A549 (cell line): ENCODE results near the gene HMGXB3. TPM values are rescaled to one million over a fixed set of nuclear protein-coding genes. Genes with fewer than 3 reads are reported as not detected.

ENCODE experiments used
- ATAC-seq, 2 experiments: fragments of 200-7000 bp in 1 of 2; fragments of >200 bp in 1 of 2; cut with Nextera tagmentation in 1 of 2; cut with Tn5 transposase in 1 of 2; 3 replicates each; pipeline versions ENCODE4 v1.8.0 to v1.9.1; 2018 to 2020; ENCODE audit warnings: mild to moderate bottlenecking in 1 of 2, moderate library complexity in 1 of 2
- CTCF ChIA-PET: fragments of 300-600 bp; sonication (Branson Sonifier 250); formaldehyde crosslinking; extraction: SDS; loops from one replicate; lab custom pipeline; 2021; ENCODE audit warnings: antibody characterized with exemption, inconsistent platforms; lab: Yijun Ruan, JAX
- POLR2A ChIA-PET: fragments of 350-600 bp; formaldehyde crosslinking; extraction: SDS; loops from one replicate; lab custom pipeline; 2021; ENCODE audit warnings: antibody characterized with exemption, inconsistent platforms; lab: Yijun Ruan, JAX
- DNase-seq, 2 experiments: peaks; one replicate each; pipeline versions ENCODE4 v3.0.0 to v3.0.0-alpha.2; 2011 to 2016; ENCODE audit warnings: low read depth in 1 of 2, low spot score in 1 of 2
- FAIRE-seq: peaks from 2 replicates; lab custom pipeline; 2011; peaks lifted over from hg19 to GRCh38; lab: Jason Lieb, UNC
- H3K27ac ChIP-seq, 2 experiments: fragments of >200 bp; sonication (Bioruptor Twin); formaldehyde crosslinking; 3 replicates each; pipeline ENCODE4 v1.5.1; 2016 to 2017
- H3K4me1 ChIP-seq: fragments of >200 bp; sonication (Bioruptor Twin); formaldehyde crosslinking; 3 replicates; pipeline ENCODE4 v1.6.1; 2016
- H3K4me2 ChIP-seq: fragments of >200 bp; sonication (Bioruptor Twin); formaldehyde crosslinking; 3 replicates; pipeline ENCODE4 v1.6.1; 2016
- H3K4me3 ChIP-seq: fragments of >200 bp; sonication (Bioruptor Twin); formaldehyde crosslinking; 3 replicates; pipeline ENCODE4 v1.5.1; 2016
- H3K9me3 ChIP-seq: fragments of >200 bp; sonication (Bioruptor Twin); formaldehyde crosslinking; 3 replicates; pipeline ENCODE4 v1.6.1; 2016
- CBX8 ChIP-seq: fragments of 200-600 bp; sonication (generic); IDR thresholded peaks from 2 replicates; pipeline ENCODE4 v1.6.1; 2016
- CTCF ChIP-seq: fragments of >200 bp; sonication (Bioruptor Twin); formaldehyde crosslinking; IDR thresholded peaks from 3 replicates; pipeline ENCODE4 v1.5.1; 2016
- EP300 ChIP-seq, 2 experiments: fragments of >200 bp; sonication (Bioruptor Twin); formaldehyde crosslinking; IDR thresholded peaks; 2 replicates in 1 of 2; 3 replicates in 1 of 2; pipeline ENCODE4 v1.6.1; 2016 to 2017
- HMGXB4 ChIP-seq: fragments of 250-450 bp; sonication (Bioruptor Pico); IDR thresholded peaks from 2 replicates; pipeline ENCODE4 v1.5.0; 2021; ENCODE audit warnings: mild to moderate bottlenecking, moderate library complexity, borderline replicate concordance
- HOXB13 ChIP-seq: fragments of 250-450 bp; sonication (Bioruptor Pico); IDR thresholded peaks from 2 replicates; pipeline ENCODE4 v1.5.0; 2020; ENCODE audit warnings: low read depth, mild to moderate bottlenecking, moderate library complexity
- HOXB5 ChIP-seq: fragments of 250-450 bp; sonication (Bioruptor Pico); IDR thresholded peaks from 2 replicates; pipeline ENCODE4 v1.5.0; 2020; ENCODE audit warnings: mild to moderate bottlenecking, moderate library complexity
- JUNB ChIP-seq: fragments of >200 bp; sonication (Bioruptor Twin); formaldehyde crosslinking; IDR thresholded peaks from 2 replicates; pipeline ENCODE4 v1.6.1; 2016
- KDM1A ChIP-seq: fragments of 200-600 bp; sonication (generic); IDR thresholded peaks from 2 replicates; pipeline ENCODE4 v1.6.1; 2016; ENCODE audit warnings: low read depth, mild to moderate bottlenecking
- MAFK ChIP-seq: fragments of 450-650 bp; IDR thresholded peaks from 2 replicates; pipeline ENCODE4 v1.6.1; 2014; ENCODE audit not compliant: partially characterized antibody
- NPAS2 ChIP-seq: fragments of 250-450 bp; sonication (Bioruptor Pico); IDR thresholded peaks from 2 replicates; pipeline ENCODE4 v1.8.0; 2022; ENCODE audit warnings: mild to moderate bottlenecking, moderate library complexity, borderline replicate concordance
- POLR2AphosphoS2 ChIP-seq: conservative IDR thresholded peaks from 2 replicates; pipeline ENCODE4 v1.6.1; 2012; ENCODE audit warnings: low read length, improper control_type of control experiment, inconsistent platforms
- RAD21 ChIP-seq, 2 experiments: fragments of >200 bp in 1 of 2; sonication (Bioruptor Twin) in 1 of 2; formaldehyde crosslinking in 1 of 2; IDR thresholded peaks in 1 of 2; conservative IDR thresholded peaks in 1 of 2; 2 replicates in 1 of 2; 3 replicates in 1 of 2; pipeline ENCODE4 v1.6.1; 2012 to 2018; ENCODE audit warnings: inconsistent platforms in 1 of 2
- RFX5 ChIP-seq: fragments of 450-650 bp; IDR thresholded peaks from 2 replicates; pipeline ENCODE4 v1.7.1; 2014; ENCODE audit warnings: antibody characterized with exemption, mild to moderate bottlenecking, moderate library complexity
- SMC3 ChIP-seq: fragments of >200 bp; sonication (Bioruptor Twin); formaldehyde crosslinking; IDR thresholded peaks from 3 replicates; pipeline ENCODE4 v1.6.1; 2018; ENCODE audit warnings: inconsistent platforms
- TP53 ChIP-seq: fragments of 250-450 bp; sonication (Bioruptor Pico); IDR thresholded peaks from 2 replicates; pipeline ENCODE4 v1.5.0; 2021; ENCODE audit warnings: mild to moderate bottlenecking, moderate library complexity
- ZFP36 ChIP-seq: fragments of 450-650 bp; IDR thresholded peaks from 2 replicates; pipeline ENCODE4 v1.6.1; 2014; ENCODE audit warnings: borderline replicate concordance; ENCODE audit not compliant: partially characterized antibody
- ZNF302 ChIP-seq: fragments of 250-450 bp; sonication (Bioruptor Pico); IDR thresholded peaks from 2 replicates; pipeline ENCODE4 v1.9.0; 2021; ENCODE audit warnings: inconsistent platforms, mild to moderate bottlenecking, moderate library complexity
- WGBS: methylation state at CpG from one replicate; pipeline ENCODE4 v1.1.6; 2017; ENCODE audit errors: missing lambda C conversion rate; 5-methylcytosine and 5-hydroxymethylcytosine counted together
- polyA plus RNA-seq, 4 experiments: library from polyadenylated mRNA; depleted of rRNA in 3 of 4; stranded (reverse); fragments of >200 nt; fragmentation: RNase III in 1 of 4; extraction: RNeasy Plus Mini Kit Qiagen cat#74134 plus additional on column Dnase treatment in 1 of 4; gene quantifications; 2 replicates in 3 of 4; 3 replicates in 1 of 4; pipeline ENCODE4 v1.2.3, GENCODE V29; 2011 to 2017

The HMGXB3 gene
- polyA plus RNA-seq, 2 of the 4 experiments (the other 2 are of a cell fraction), result 20.5 to 34.1 TPM

GRCh38 chr5:149990518-149991376 is 9.8 kb upstream of the HMGXB3 start:
- Histone ChIP-seq H3K4me2 (no peak overlapping the region), H3K27ac (no peak overlapping the region), H3K4me3 (no peak overlapping the region)
- ChIA-PET CTCF (interaction anchor here (0.6 to 8.8 kb wide), 70 partner anchors 8 to 445 kb away, joined by 3 to 507 read pairs (median 5); partner anchors contain the start of genes HMGXB3, SLC26A2 and TIGD6), POLR2A (interaction anchor here (0.6 to 1.2 kb wide), 4 partner anchors 10 to 157 kb away, joined by 3 to 6 read pairs (median 4); partner anchors contain the start of genes HMGXB3, SLC26A2 and TIGD6)
- 54% methylated on average over 4 of the region's 4 CpGs for WGBS
- no peak for FAIRE-seq
- TF ChIP-seq CTCF (peak; percentile 98), SMC3 (peak; percentile 97), POLR2AphosphoS2 (no peak), RAD21 (conservative IDR thresholded peaks at IDR 0.05 in 1 of 2, IDR thresholded peaks at IDR 0.05 in 1 of 2) (peak; percentile 93 to 99)
- TF ChIP-seq, all 56 proteins: peak for 3
- ATAC-seq, result peak; percentile 87 to 93
- peak; percentile 81 to 82 for DNase-seq
- H3K9me3 ChIP-seq, result no peaks in the 10 kb centered on the region
- H3K4me1 ChIP-seq, result no peaks in the 10 kb centered on the region

- no peak for DNase-seq
- TF ChIP-seq EP300 (IDR thresholded peaks at IDR 0.05), result no peak
- no peak for TF ChIP-seq ZNF302
- no peak for TF ChIP-seq ZFP36
- TF ChIP-seq TP53 (CRISPR knock-in tag), result no peak
- no peak for TF ChIP-seq NPAS2 (CRISPR knock-in tag)
- no peak for TF ChIP-seq CBX8
- no peak for TF ChIP-seq CTCF
- no peak for TF ChIP-seq KDM1A
- no peak for TF ChIP-seq SMC3
- TF ChIP-seq HOXB13 (CRISPR knock-in tag), result no peak
- TF ChIP-seq HMGXB4, result no peak
- TF ChIP-seq RFX5, result no peak
- no peak for TF ChIP-seq MAFK
- no peak for TF ChIP-seq HOXB5
- TF ChIP-seq RAD21 (conservative IDR thresholded peaks at IDR 0.05 in 1 of 2, IDR thresholded peaks at IDR 0.05 in 1 of 2), result no peak
- TF ChIP-seq JUNB, result no peak
- TF ChIP-seq, all 56 proteins: peak for 0
- Histone ChIP-seq H3K27ac (no peak overlapping the region), H3K4me2 (no peak overlapping the region), H3K9me3 (no peaks in the 10 kb centered on the region), H3K4me3 (no peak overlapping the region), H3K4me1 (no peaks in the 10 kb centered on the region)
- ChIA-PET POLR2A (no interaction called here), CTCF (interaction anchor here (0.9 to 8.8 kb wide), 9 partner anchors 29 to 360 kb away, joined by 3 to 507 read pairs (median 5); partner anchors contain the start of gene SLC26A2)
- ATAC-seq, result no peak
- 85% methylated on average over 3 of the region's 3 CpGs for WGBS
- no peak for FAIRE-seq
Measured at GRCh38 chr5:149993471-149993870, 7.1 kb upstream of the HMGXB3 start.
